ENCODE results near the gene PALLD.

PALLD gene

GRCh38 chr4:168880072-168880675 lies 383.3 kb downstream of the PALLD start:
- FAIRE-seq (peak; percentile 84), DNase-seq (ENCODE audit: insufficient read length, low spot score) (no peak)

- peak; percentile 26 for DNase-seq (ENCODE audit: insufficient read length, low spot score)
- peak; percentile 86 for FAIRE-seq
Measured at GRCh38 chr4:168880811-168881595, 384.2 kb downstream of the PALLD start.

- DNase-seq (ENCODE audit: insufficient read length, low spot score) (no peak), FAIRE-seq (peak; percentile 31)
Measured at GRCh38 chr4:168881781-168882420, 385.0 kb downstream of the PALLD start.

GRCh38 chr4:168882650-168883233 lies 385.9 kb downstream of the PALLD start:
- FAIRE-seq (no peak), DNase-seq (ENCODE audit: insufficient read length, low spot score) (no peak)

- FAIRE-seq (no peak), DNase-seq (ENCODE audit: insufficient read length, low spot score) (no peak)
Measured at GRCh38 chr4:168883513-168883912, 386.7 kb downstream of the PALLD start.

- FAIRE-seq (no peak), DNase-seq (ENCODE audit: insufficient read length, low spot score) (no peak)
Measured at GRCh38 chr4:168884251-168885124, 387.6 kb downstream of the PALLD start.

- DNase-seq (ENCODE audit: insufficient read length, low spot score) (no peak), FAIRE-seq (no peak)
Measured at GRCh38 chr4:168885400-168885799, 388.5 kb downstream of the PALLD start.

- DNase-seq (ENCODE audit: insufficient read length, low spot score) (no peak), FAIRE-seq (no peak)
Measured at GRCh38 chr4:168886351-168886750, 389.5 kb downstream of the PALLD start.

- no peak for FAIRE-seq
- no peak for DNase-seq (ENCODE audit: insufficient read length, low spot score)
Measured at GRCh38 chr4:168887809-168888208, 391.0 kb downstream of the PALLD start.

- no peak for FAIRE-seq
- no peak for DNase-seq (ENCODE audit: insufficient read length, low spot score)
Measured at GRCh38 chr4:168888715-168889215, 391.9 kb downstream of the PALLD start.

- FAIRE-seq: no peak
- no peak for DNase-seq (ENCODE audit: insufficient read length, low spot score)
Measured at GRCh38 chr4:168891086-168891485, 394.2 kb downstream of the PALLD start.

GRCh38 chr4:168891688-168892087 lies 394.8 kb downstream of the PALLD start:
- FAIRE-seq: no peak
- DNase-seq (ENCODE audit: insufficient read length, low spot score): no peak

- DNase-seq (ENCODE audit: insufficient read length, low spot score) (no peak), FAIRE-seq (no peak)
Measured at GRCh38 chr4:168892475-168892874, 395.6 kb downstream of the PALLD start.

GRCh38 chr4:168893205-168893604 lies 396.4 kb downstream of the PALLD start:
- no peak for FAIRE-seq

GRCh38 chr4:168893807-168894206 lies 397.0 kb downstream of the PALLD start:
- no peak for DNase-seq (ENCODE audit: insufficient read length, low spot score)
- FAIRE-seq: no peak

More at GRCh38 chr4:168893205-168893604, 396.4 kb downstream of the PALLD start:
- no peak for DNase-seq (ENCODE audit: insufficient read length, low spot score)

GRCh38 chr4:168900080-168900479 lies 403.2 kb downstream of the PALLD start:
- no peak for FAIRE-seq
- no peak for DNase-seq (ENCODE audit: insufficient read length, low spot score)

- DNase-seq (ENCODE audit: insufficient read length, low spot score) (no peak), FAIRE-seq (no peak)
Measured at GRCh38 chr4:168907119-168907698, 410.4 kb downstream of the PALLD start.

GRCh38 chr4:168908093-168908492 lies 411.2 kb downstream of the PALLD start:
- FAIRE-seq (no peak), DNase-seq (ENCODE audit: insufficient read length, low spot score) (no peak)

GRCh38 chr4:168908851-168909273 lies 412.0 kb downstream of the PALLD start:
- no peak for DNase-seq (ENCODE audit: insufficient read length, low spot score)
- FAIRE-seq: no peak

- FAIRE-seq: no peak
Measured at GRCh38 chr4:168914095-168914494, 417.2 kb downstream of the PALLD start.

More at GRCh38 chr4:168914095-168914494, 417.2 kb downstream of the PALLD start:
- DNase-seq (ENCODE audit: insufficient read length, low spot score): no peak

Data from GM19239 (cell line).